Stimulated activated CD8-positive, alpha-beta memory T cell treated with anti-CD3 and anti-CD28 coated beads, Interleukin-15, amount 100 ng/mL, for 48 hours (primary cell): ENCODE results near the gene KLF11.
"Not testable (repeated sequence)": the region's sequence is repeated elsewhere in the genome, so short reads cannot be mapped to it uniquely, and the experiment has no call there.

Source experiments
- DNase-seq, 2 donors: peaks; one replicate each; pipeline ENCODE4 v3.0.0-alpha.2; 2020; ENCODE audit warnings: low read depth in 2 of 2

KLF11 gene

GRCh38 chr2:10022966-10023662 is 20.2 kb upstream of the KLF11 start:
- DNase-seq, result no peak

GRCh38 chr2:10026940-10027569 is 16.3 kb upstream of the KLF11 start:
- no peak for DNase-seq

GRCh38 chr2:10027660-10028330 is 15.6 kb upstream of the KLF11 start:
- DNase-seq, result no peak

DNA sequence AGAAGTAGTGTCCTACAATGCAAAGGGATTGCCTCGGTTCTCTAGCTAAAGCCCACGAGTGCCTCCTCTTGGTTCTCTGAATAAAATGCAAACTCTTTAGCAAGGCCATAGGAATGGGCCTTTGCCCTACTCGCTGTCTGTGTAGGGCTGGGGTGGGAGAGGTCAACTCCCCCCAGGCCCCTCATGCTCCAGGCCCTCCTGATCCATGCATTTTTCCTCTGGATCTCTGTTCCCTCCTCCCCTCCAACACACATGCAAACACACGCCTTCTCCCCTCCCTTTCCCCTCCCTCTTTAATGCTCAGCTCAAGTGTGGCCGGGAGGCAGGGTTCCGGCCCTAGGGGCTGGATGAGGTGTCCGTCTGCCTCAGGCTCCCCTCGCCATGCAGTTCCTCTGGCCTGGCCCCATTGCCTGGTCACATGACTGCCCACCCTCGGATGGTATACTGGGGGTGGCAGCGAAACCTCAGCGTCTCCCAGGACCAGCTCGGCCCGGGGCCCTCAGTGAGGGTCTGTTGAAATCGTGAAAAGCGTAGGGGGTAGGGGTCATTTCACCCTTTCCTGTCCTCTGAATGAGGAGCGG is 14.9 kb upstream of the KLF11 start:
- DNase-seq, result no peak

DNA sequence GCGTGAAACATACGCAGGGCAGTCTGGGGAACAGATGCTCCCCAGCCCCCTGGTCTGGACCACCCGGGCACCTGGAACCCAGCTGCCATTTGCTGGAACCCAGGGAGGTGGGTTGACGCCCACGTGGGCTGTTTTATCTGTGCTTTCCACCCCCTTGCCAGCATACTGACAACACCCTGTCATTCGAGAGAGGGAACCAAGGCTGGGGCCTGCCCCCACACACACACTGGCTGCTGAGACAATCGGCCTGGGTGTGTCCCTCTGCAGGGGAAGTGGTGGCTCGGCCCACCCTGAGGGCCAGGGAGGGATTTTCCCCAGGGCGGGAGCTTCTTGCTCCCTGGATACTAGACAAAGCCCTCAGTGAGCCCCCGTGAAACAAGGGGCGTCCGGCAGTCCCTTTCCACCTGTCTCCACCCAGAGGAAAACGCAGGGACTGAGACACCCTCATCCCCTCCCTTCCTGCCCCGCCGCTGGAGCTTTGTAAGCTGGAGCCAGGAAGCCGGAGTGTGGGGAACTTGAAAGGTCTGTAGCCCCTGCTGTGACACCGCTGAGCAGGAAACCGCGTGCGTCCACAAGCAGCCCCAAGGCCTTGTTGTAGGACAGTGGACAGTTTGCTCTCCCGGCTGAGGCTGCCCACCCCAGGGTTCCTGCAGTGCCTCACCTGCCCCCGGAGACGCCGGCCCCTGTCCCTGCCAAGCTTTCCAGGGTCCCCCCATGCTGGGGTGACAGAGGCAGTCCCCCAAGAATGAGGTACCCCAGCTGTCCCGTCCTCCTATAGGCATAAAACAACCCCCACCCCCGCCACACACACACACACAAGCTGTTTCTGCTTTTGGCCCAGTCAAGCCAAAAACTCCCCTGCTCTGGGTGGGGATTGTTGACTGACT is 14.1 kb upstream of the KLF11 start:
- peak; percentile 31 to 33 for DNase-seq

- no peak for DNase-seq
Measured at GRCh38 chr2:10029875-10030223, 13.5 kb upstream of the KLF11 start.

GRCh38 chr2:10030311-10030736 is 13.0 kb upstream of the KLF11 start:
- DNase-seq, result no peak

GRCh38 chr2:10030798-10031197 is 12.6 kb upstream of the KLF11 start:
- DNase-seq, result not testable (repeated sequence)

DNA sequence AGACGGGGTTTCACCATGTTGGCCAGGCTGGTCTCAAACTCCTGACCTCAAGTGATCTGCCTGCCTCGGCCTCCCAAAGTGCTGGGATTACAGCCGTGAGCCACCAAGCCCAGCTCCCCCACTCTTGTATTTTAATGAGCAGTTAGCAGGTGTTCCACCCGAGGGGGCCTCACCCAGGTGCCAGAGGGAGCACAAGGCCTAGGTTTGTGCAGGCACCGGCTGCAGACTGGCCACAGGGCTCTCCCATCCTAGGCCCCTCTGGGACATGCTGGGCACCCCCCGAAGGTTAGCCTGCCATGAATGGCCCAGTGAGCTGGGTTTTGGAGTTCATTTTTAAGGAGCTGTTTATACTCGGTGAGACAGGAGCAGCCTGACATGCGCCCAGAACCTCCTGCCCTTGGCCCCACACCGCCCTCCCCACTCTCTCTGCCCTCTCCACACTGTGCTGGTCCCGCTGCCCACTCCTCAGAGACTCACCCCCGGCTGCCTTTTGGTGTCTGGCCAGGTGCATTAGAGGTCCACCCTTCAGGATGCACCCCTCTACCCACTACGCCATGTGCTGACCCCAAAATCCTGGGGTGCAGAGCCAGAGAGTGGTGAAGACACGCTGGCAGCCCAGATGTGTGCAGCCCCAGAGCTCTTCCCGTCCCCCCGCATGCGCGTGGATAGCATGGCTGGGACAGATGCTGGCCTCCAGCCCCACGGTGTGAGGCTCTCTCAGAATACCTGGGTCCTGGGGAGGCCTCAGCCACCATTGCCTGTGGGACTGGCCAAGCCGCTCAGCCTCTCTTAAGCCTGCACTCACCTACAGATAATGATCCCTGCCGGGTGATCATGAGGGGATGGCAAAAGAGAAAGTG is 11.2 kb upstream of the KLF11 start:
- no peak for DNase-seq

DNA sequence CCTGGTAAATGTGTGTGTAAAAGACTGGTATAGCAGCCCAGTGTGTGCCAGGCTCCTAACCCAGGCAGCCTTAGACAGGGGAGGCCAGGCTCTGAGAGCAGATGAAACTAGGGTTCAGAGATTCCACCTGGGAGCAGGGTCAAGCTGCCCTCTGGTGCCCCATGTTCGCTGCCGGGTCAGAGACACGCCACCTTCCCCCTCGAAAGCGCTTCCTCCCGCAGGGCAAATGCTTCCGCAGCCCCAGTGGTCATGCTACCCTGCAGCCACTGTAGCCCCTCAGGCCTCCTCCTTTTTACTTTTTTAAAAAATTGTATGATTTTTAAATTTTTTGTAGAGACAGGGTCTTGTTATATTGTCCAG is 10.6 kb upstream of the KLF11 start:
- no peak for DNase-seq

GRCh38 chr2:10033251-10034006 is 9.9 kb upstream of the KLF11 start:
- DNase-seq, result no peak

GRCh38 chr2:10034333-10035052 is 8.9 kb upstream of the KLF11 start:
- DNase-seq, result no peak

DNA sequence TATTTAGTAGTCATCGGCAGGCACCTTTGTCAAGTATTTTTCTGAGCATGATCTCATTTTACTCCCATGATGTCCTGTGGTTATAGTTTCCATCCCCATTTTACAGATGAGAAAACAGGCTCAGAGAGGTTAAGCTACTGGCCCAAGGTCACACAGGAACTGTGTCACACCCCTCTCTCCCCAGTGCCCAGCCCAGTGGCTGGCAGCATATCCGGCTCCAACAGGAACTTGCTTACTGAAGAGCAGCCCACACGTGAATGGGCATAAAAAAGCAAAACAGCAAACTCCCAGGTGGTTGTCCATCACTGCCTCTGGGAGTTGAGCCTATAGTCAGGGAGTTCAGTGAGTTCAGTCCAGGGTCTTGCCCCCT is 8.3 kb upstream of the KLF11 start:
- no peak for DNase-seq

DNA sequence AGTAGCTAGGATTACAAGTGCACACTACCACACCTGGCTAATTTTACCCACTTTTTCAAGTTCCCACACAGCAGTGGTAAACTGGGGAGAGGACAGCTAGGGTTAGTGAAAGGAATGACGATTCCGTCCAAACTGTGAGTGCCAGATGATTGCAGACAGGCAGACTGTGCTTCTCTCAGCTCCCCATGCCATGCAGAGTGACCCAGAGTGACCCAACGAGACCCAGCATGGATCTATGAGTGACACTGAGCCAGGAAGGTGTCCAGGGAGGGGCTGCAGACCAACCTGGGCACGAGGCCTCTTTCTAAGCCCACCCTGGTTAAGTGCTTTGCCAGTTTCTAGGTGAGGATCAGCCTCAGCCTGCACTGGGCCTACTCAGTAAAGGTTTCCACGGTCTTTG is 7.7 kb upstream of the KLF11 start:
- DNase-seq, result no peak

- DNase-seq, result peak in 1 of 2 donors; percentile 25
Measured at GRCh38 chr2:10036095-10036884, 7.1 kb upstream of the KLF11 start.

DNA sequence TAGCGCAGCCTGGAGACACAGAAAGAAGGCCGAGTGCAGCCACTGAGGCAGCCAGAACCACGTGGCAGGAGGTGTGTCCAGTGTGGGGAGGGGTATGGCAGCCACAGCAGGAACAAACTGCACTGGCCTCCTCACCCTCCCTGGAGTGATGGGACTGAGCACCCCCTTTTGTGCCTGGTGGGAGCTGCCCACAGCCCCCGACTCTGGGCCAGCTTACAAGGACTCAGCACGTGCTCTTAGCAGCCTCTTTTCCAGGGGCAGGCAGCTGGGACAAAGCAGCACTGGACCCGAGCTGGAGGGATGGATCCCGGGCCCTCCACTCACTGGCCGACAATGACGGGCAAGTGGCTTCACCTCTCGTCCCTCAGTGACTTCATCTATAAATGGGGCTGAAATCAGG is 5.2 kb upstream of the KLF11 start:
- DNase-seq, result no peak

- DNase-seq, result no peak
Measured at GRCh38 chr2:10038716-10039115, 4.6 kb upstream of the KLF11 start.

- DNase-seq, result no peak
Measured at GRCh38 chr2:10039658-10040410, 3.5 kb upstream of the KLF11 start.
